Endodermal cell (in vitro differentiated cells): ENCODE results near the gene CNIH4. TPM values are rescaled to one million over a fixed set of nuclear protein-coding genes. Genes with fewer than 3 reads are reported as not detected.

ENCODE experiments used
- DNase-seq: peaks from one replicate; pipeline ENCODE4 v3.0.0-alpha.2; 2017
- H3K27ac ChIP-seq: 2 replicates; pipeline ENCODE4 v1.5.1; 2013; ENCODE audit warnings: mild to moderate bottlenecking, low read depth, low read length, moderate library complexity
- H3K27me3 ChIP-seq: 2 replicates; pipeline ENCODE4 v1.6.1; 2013; ENCODE audit warnings: mild to moderate bottlenecking, low read length, moderate library complexity; ENCODE audit not compliant: insufficient read depth, control insufficient read depth, poor library complexity, severe bottlenecking
- H3K36me3 ChIP-seq: 2 replicates; pipeline ENCODE4 v1.7.0; 2013; ENCODE audit warnings: mild to moderate bottlenecking, low read length, moderate library complexity; ENCODE audit not compliant: control insufficient read depth, insufficient read depth
- H3K4me1 ChIP-seq: one replicate; pipeline ENCODE4 v1.7.0; 2013; ENCODE audit warnings: low read length; ENCODE audit not compliant: control insufficient read depth, insufficient read depth
- H3K4me3 ChIP-seq: 2 replicates; pipeline ENCODE4 v1.5.1; 2013; ENCODE audit warnings: mild to moderate bottlenecking, low read length, moderate library complexity
- H3K9ac ChIP-seq: 2 replicates; pipeline ENCODE4 v1.6.1; 2013; ENCODE audit warnings: mild to moderate bottlenecking, low read length, moderate library complexity; ENCODE audit not compliant: poor library complexity, severe bottlenecking; ENCODE audit errors: extremely low read depth
- H3K9me3 ChIP-seq: 2 replicates; pipeline ENCODE4 v1.6.1; 2013; ENCODE audit warnings: mild to moderate bottlenecking, low read length, moderate library complexity; ENCODE audit not compliant: control insufficient read depth
- H3K27ac Mint-ChIP-seq: 2 replicates; pipeline ENCODE4 v1.8.0; 2020; ENCODE audit warnings: mixed read lengths
- H3K27me3 Mint-ChIP-seq: 2 replicates; pipeline ENCODE4 v1.8.0; 2021; ENCODE audit warnings: mild to moderate bottlenecking, mixed read lengths; ENCODE audit not compliant: insufficient read depth
- H3K36me3 Mint-ChIP-seq: 2 replicates; pipeline ENCODE4 v1.8.0; 2020; ENCODE audit warnings: low read depth, mixed read lengths
- H3K4me1 Mint-ChIP-seq: 2 replicates; pipeline ENCODE4 v1.8.0; 2020; ENCODE audit warnings: mixed read lengths
- H3K4me3 Mint-ChIP-seq: 2 replicates; pipeline ENCODE4 v1.8.0; 2020; ENCODE audit warnings: mild to moderate bottlenecking, moderate library complexity, mixed read lengths
- H3K9me3 Mint-ChIP-seq: 2 replicates; pipeline ENCODE4 v1.8.0; 2020; ENCODE audit warnings: mild to moderate bottlenecking, mixed read lengths
- WGBS, 2 experiments: methylation state at CpG; one replicate each; pipeline versions ENCODE4 v1.1.5 to v1.1.7; 2013; ENCODE audit warnings: missing lambda C conversion rate in 2 of 2, mixed read lengths in 1 of 2; ENCODE audit not compliant: insufficient coverage in 1 of 2, insufficient read length in 1 of 2; 5-methylcytosine and 5-hydroxymethylcytosine counted together
- total RNA-seq, 2 donors: library from RNA; stranded (reverse); fragmentation: NEBNext Ultra II Directional in 1 of 2; extraction: Animal tissue kit (Norgen Biotek cat#: 25700) in 1 of 2; gene quantifications; 2 replicates in 1 of 2; 3 replicates in 1 of 2; pipeline ENCODE4 v1.2.1, GENCODE V29; 2021
- TF ChIP-seq, protein P1 (sequence below): fragments of 200-600 bp; sonication (generic); conservative IDR thresholded peaks from 2 replicates; pipeline ENCODE4 v1.5.0; 2021; ENCODE audit warnings: antibody characterized with exemption, mild to moderate bottlenecking

CNIH4 gene
- total RNA-seq, 2 donors from 2014 or later = 63.7 to 67.8 TPM

DNA sequence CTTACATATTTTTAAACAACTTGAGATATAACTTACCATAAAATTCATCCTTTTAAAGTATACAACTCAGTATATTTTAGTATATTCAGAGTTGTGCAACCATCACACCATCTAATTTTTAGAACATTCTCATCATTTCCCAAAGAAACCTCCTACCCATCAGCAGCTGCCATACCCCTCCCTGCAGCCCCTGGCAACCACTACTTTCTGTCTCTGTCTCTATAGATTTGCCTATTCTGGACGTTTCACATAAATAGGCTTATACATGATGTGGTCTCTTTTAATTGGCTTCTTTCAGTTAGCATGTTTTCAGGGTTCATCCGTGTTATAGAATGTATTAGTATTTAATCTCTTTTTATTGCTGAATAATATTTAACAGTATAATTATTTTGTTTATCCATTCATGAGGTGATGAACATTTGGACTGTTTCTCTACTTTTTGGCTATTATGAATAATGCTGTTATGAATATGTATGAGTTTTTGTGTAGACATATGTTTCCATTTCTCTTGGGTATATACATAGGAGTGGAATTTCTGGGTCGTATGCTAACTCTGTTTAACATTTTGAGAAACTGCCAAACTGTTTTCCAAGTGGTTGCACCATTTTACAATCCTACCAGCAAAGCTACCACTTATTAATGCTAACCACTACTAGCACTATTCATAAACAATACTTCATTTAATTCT, 48.4 kb downstream of the CNIH4 start:
- H3K27me3 ChIP-seq = no peaks in the 10 kb centered on the region
- WGBS, 2 experiments = 71 to 94% methylated on average over 1 to 2 of the region's 3 CpGs
- no peak overlapping the region for H3K27ac ChIP-seq
- Mint-ChIP-seq H3K27ac (no peak overlapping the region), H3K27me3 (no peaks in the 10 kb centered on the region), H3K4me1 (peaks cover 1% of the 10 kb centered on the region), H3K36me3 (peaks cover 64% of the 10 kb centered on the region), H3K4me3 (no peak overlapping the region), H3K9me3 (no peaks in the 10 kb centered on the region)
- no peak overlapping the region for H3K9ac ChIP-seq
- H3K9me3 ChIP-seq = no peaks in the 10 kb centered on the region
- no peak for DNase-seq
- peaks cover 3% of the 10 kb centered on the region for H3K4me1 ChIP-seq
- H3K36me3 ChIP-seq = peaks cover 79% of the 10 kb centered on the region
- TF ChIP-seq, protein P1, sequence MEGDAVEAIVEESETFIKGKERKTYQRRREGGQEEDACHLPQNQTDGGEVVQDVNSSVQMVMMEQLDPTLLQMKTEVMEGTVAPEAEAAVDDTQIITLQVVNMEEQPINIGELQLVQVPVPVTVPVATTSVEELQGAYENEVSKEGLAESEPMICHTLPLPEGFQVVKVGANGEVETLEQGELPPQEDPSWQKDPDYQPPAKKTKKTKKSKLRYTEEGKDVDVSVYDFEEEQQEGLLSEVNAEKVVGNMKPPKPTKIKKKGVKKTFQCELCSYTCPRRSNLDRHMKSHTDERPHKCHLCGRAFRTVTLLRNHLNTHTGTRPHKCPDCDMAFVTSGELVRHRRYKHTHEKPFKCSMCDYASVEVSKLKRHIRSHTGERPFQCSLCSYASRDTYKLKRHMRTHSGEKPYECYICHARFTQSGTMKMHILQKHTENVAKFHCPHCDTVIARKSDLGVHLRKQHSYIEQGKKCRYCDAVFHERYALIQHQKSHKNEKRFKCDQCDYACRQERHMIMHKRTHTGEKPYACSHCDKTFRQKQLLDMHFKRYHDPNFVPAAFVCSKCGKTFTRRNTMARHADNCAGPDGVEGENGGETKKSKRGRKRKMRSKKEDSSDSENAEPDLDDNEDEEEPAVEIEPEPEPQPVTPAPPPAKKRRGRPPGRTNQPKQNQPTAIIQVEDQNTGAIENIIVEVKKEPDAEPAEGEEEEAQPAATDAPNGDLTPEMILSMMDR = no peak
- H3K4me3 ChIP-seq = no peak overlapping the region

DNA sequence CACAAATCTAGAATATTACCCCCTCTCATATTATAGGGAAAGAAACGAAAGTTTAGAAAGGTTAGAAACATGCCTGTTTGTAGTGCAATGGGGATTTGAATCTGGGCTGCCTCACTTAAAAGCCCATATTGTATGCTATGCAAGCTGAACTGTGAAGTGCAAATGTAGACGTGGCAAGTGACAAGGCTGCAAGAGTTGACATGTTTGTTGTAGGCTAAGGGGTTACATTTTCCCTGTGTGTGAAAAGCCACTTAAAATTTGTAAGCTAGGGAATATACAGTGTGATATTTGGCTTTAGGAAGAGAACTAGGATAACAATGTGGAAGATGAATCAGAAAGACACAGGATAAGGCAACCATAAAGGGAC, 48.9 kb downstream of the CNIH4 start:
- Histone ChIP-seq H3K36me3 (peaks cover 77% of the 10 kb centered on the region), H3K9me3 (no peaks in the 10 kb centered on the region), H3K9ac (no peak overlapping the region), H3K4me1 (peaks cover 3% of the 10 kb centered on the region), H3K4me3 (no peak overlapping the region), H3K27ac (no peak overlapping the region), H3K27me3 (no peaks in the 10 kb centered on the region)
- H3K4me3 Mint-ChIP-seq = no peak overlapping the region
- H3K27ac Mint-ChIP-seq = no peak overlapping the region
- TF ChIP-seq, protein P1 = no peak
- H3K4me1 Mint-ChIP-seq = peaks cover 1% of the 10 kb centered on the region
- peaks cover 67% of the 10 kb centered on the region for H3K36me3 Mint-ChIP-seq
- H3K27me3 Mint-ChIP-seq = no peaks in the 10 kb centered on the region
- H3K9me3 Mint-ChIP-seq = no peaks in the 10 kb centered on the region
- 89 to 93% methylated on average over 1 to 2 of the region's 2 CpGs for WGBS, 2 experiments
- DNase-seq = no peak

DNA sequence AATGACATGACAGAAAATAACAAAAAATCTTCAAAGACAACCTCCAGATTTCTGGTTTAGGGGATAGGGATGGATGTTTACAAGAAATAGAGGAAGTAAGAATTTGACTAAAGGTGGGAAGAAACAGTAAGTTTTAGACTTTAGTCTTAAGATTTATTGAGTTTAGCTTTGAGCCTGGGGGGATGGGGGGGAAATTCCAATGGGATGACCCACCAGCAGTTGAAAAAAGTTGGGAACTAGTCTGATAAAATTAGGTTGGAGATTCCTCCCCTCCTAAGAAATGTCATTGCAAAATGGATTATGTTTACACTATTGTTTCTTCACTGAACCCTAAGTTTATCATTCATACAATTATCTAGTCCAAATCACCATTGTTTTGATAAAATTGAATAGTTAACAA, 49.5 kb downstream of the CNIH4 start:
- TF ChIP-seq, protein P1 = no peak
- DNase-seq = no peak
- peak overlapping the region; percentile 60 for H3K27ac Mint-ChIP-seq
- Histone ChIP-seq H3K27me3 (no peaks in the 10 kb centered on the region), H3K27ac (no peak overlapping the region), H3K9me3 (no peaks in the 10 kb centered on the region), H3K4me3 (no peak overlapping the region), H3K36me3 (peaks cover 76% of the 10 kb centered on the region), H3K4me1 (peaks cover 3% of the 10 kb centered on the region), H3K9ac (no peak overlapping the region)
- H3K4me1 Mint-ChIP-seq = peaks cover 1% of the 10 kb centered on the region
- H3K27me3 Mint-ChIP-seq = no peaks in the 10 kb centered on the region
- H3K4me3 Mint-ChIP-seq = no peak overlapping the region
- H3K9me3 Mint-ChIP-seq = no peaks in the 10 kb centered on the region
- H3K36me3 Mint-ChIP-seq = peaks cover 65% of the 10 kb centered on the region
